Activated CD8-positive, alpha-beta memory T cell treated with anti-CD3 and anti-CD28 coated beads, Interleukin-2, amount 50 U/mL, for 4 hours (primary cell): Measurements from ENCODE around the gene LZIC.

ENCODE experiments used
- DNase-seq: peaks from one replicate; pipeline ENCODE4 v3.0.0-alpha.2; 2020

The LZIC gene

GRCh38 chr1:9910076-9910422 is 33.1 kb downstream of the LZIC start, which contains the start of gene CTNNBIP1:
Gene CTNNBIP1, minus strand, starts transcription at chr1:9910269. Its CDS starts 38,205 bp downstream, at chr1:9872064.
- no peak for DNase-seq

- DNase-seq: peak; percentile 45
These were observed 33.8 kb downstream of the LZIC start for GRCh38 chr1:9909234-9910046.

GRCh38 chr1:9908871-9909233 is 34.3 kb downstream of the LZIC start:
- no peak for DNase-seq

- DNase-seq: no peak
These were observed 35.8 kb downstream of the LZIC start for GRCh38 chr1:9907441-9907840.

GRCh38 chr1:9906466-9906865 is 36.7 kb downstream of the LZIC start:
- DNase-seq: no peak

- DNase-seq: no peak
These were observed 38.2 kb downstream of the LZIC start for GRCh38 chr1:9905010-9905409.

- DNase-seq: no peak
These were observed 38.6 kb downstream of the LZIC start for GRCh38 chr1:9904596-9904995.

GRCh38 chr1:9903801-9904527 is 39.2 kb downstream of the LZIC start:
- no peak for DNase-seq

- no peak for DNase-seq
These were observed 41.1 kb downstream of the LZIC start for GRCh38 chr1:9902060-9902452.

- no peak for DNase-seq
These were observed 41.8 kb downstream of the LZIC start for GRCh38 chr1:9901148-9902059.

- no peak for DNase-seq
These were observed 42.8 kb downstream of the LZIC start for GRCh38 chr1:9900142-9901043.

- no peak for DNase-seq
These were observed 49.1 kb downstream of the LZIC start for GRCh38 chr1:9894115-9894514.

GRCh38 chr1:9892563-9893528 is 50.3 kb downstream of the LZIC start:
- DNase-seq: no peak

GRCh38 chr1:9891207-9891606 is 52.0 kb downstream of the LZIC start:
- no peak for DNase-seq

GRCh38 chr1:9890224-9890731 is 52.9 kb downstream of the LZIC start:
- no peak for DNase-seq

GRCh38 chr1:9889411-9889810 is 53.8 kb downstream of the LZIC start:
- DNase-seq: no peak

GRCh38 chr1:9888886-9889285 is 54.3 kb downstream of the LZIC start:
- no peak for DNase-seq

- DNase-seq: no peak
These were observed 56.1 kb downstream of the LZIC start for GRCh38 chr1:9887070-9887469.

GRCh38 chr1:9886092-9886742 is 57.0 kb downstream of the LZIC start:
- DNase-seq: no peak

GRCh38 chr1:9884805-9885204 is 58.4 kb downstream of the LZIC start:
- DNase-seq: no peak
